Peyer's patch (tissue), 4 donors: ENCODE results near the gene HYCC1. TPM values are rescaled to one million over a fixed set of nuclear protein-coding genes. Genes with fewer than 3 reads are reported as not detected.

ENCODE experiments used
- DNase-seq, 3 donors: peaks; one replicate each; pipeline ENCODE4 v3.0.0-alpha.2; 2017 to 2019
- H3K27ac ChIP-seq, 4 donors: fragments of 200-600 bp; sonication (generic); one replicate each; pipeline ENCODE4 v1.5.1; 2016 to 2019
- H3K27me3 ChIP-seq, 2 donors: fragments of 200-600 bp; sonication (generic); one replicate each; pipeline ENCODE4 v1.5.1; 2019
- H3K36me3 ChIP-seq, 3 donors: fragments of 200-600 bp; sonication (generic); one replicate each; pipeline ENCODE4 v1.5.1; 2016 to 2019
- H3K4me1 ChIP-seq, 4 donors: fragments of 200-600 bp; sonication (generic); one replicate each; pipeline ENCODE4 v1.5.1; 2016 to 2019
- H3K4me3 ChIP-seq, 4 donors: fragments of 200-600 bp; sonication (generic); 1 replicate in 3 of 4; 2 replicates in 1 of 4; pipeline ENCODE4 v1.5.1; 2016 to 2019; ENCODE audit warnings: mild to moderate bottlenecking in 1 of 4
- H3K9me3 ChIP-seq, 4 donors: fragments of 200-600 bp; sonication (generic); one replicate each; pipeline ENCODE4 v1.5.1; 2016 to 2019; ENCODE audit warnings: mild to moderate bottlenecking in 1 of 4
- CTCF ChIP-seq, 6 experiments: fragments of 450-650 bp in 4 of 6; fragments of 200-600 bp in 2 of 6; sonication (generic) in 1 of 6; IDR thresholded peaks; one replicate each; pipeline ENCODE4 v1.5.1; 2017 to 2019; ENCODE audit warnings: antibody characterized with exemption in 6 of 6, mild to moderate bottlenecking in 3 of 6, moderate library complexity in 1 of 6
- POLR2A ChIP-seq, 2 donors: fragments of 450-650 bp; IDR thresholded peaks; one replicate each; pipeline ENCODE4 v1.5.1; 2017; ENCODE audit warnings: antibody characterized with exemption in 2 of 2, mild to moderate bottlenecking in 2 of 2, moderate library complexity in 2 of 2
- total RNA-seq, 4 donors: library from RNA; depleted of rRNA; stranded (reverse); fragments of >200 nt; gene quantifications; one replicate each; pipeline ENCODE4 v1.1.0, GENCODE V29; 2016

Gene HYCC1
- total RNA-seq, 4 donors from 2014 or later, result 26.0 to 47.0 (median 34.1) TPM

GRCh38 chr7:22992874-22993840 is 20.8 kb downstream of the HYCC1 start:
- Histone ChIP-seq H3K4me3 (no peak overlapping the region), H3K36me3 (no peaks in the 10 kb centered on the region), H3K27me3 (no peaks in the 10 kb centered on the region), H3K9me3 (no peaks in the 10 kb centered on the region), H3K27ac (no peak overlapping the region), H3K4me1 (no peaks in the 10 kb centered on the region)
- TF ChIP-seq CTCF (IDR thresholded peaks at IDR 0.05), result no peak
- TF ChIP-seq POLR2A (IDR thresholded peaks at IDR 0.05), result no peak
- no peak for DNase-seq

GRCh38 chr7:22990588-22990949 is 23.4 kb downstream of the HYCC1 start:
- no peaks in the 10 kb centered on the region for H3K4me1 ChIP-seq
- no peaks in the 10 kb centered on the region for H3K27me3 ChIP-seq
- no peaks in the 10 kb centered on the region for H3K9me3 ChIP-seq
- TF ChIP-seq POLR2A (IDR thresholded peaks at IDR 0.05), result no peak
- no peak for TF ChIP-seq CTCF (IDR thresholded peaks at IDR 0.05)
- H3K36me3 ChIP-seq, result no peaks in the 10 kb centered on the region
- no peak overlapping the region for H3K27ac ChIP-seq
- no peak overlapping the region for H3K4me3 ChIP-seq
- DNase-seq, result no peak

- no peak for DNase-seq
- H3K27me3 ChIP-seq, result no peaks in the 10 kb centered on the region
- no peaks in the 10 kb centered on the region for H3K36me3 ChIP-seq
- H3K27ac ChIP-seq, result no peak overlapping the region
- no peaks in the 10 kb centered on the region for H3K9me3 ChIP-seq
- H3K4me1 ChIP-seq, result no peaks in the 10 kb centered on the region
- H3K4me3 ChIP-seq, result no peak overlapping the region
- no peak for TF ChIP-seq CTCF (IDR thresholded peaks at IDR 0.05)
- TF ChIP-seq POLR2A (IDR thresholded peaks at IDR 0.05), result no peak
Observed at GRCh38 chr7:22989643-22990587, 24.0 kb downstream of the HYCC1 start.

- H3K9me3 ChIP-seq, result no peaks in the 10 kb centered on the region
- H3K4me3 ChIP-seq, result no peak overlapping the region
- no peak overlapping the region for H3K27ac ChIP-seq
- no peaks in the 10 kb centered on the region for H3K4me1 ChIP-seq
- H3K27me3 ChIP-seq, result no peaks in the 10 kb centered on the region
- H3K36me3 ChIP-seq, result no peaks in the 10 kb centered on the region
- no peak for DNase-seq
- TF ChIP-seq POLR2A (IDR thresholded peaks at IDR 0.05) (no peak), CTCF (IDR thresholded peaks at IDR 0.05) (no peak)
Observed at GRCh38 chr7:22985436-22985835, 28.5 kb downstream of the HYCC1 start.

- DNase-seq, result no peak
- Histone ChIP-seq H3K4me3 (no peak overlapping the region), H3K27ac (no peak overlapping the region), H3K4me1 (no peaks in the 10 kb centered on the region), H3K27me3 (no peaks in the 10 kb centered on the region), H3K36me3 (no peaks in the 10 kb centered on the region), H3K9me3 (no peaks in the 10 kb centered on the region)
- TF ChIP-seq CTCF (IDR thresholded peaks at IDR 0.05) (no peak), POLR2A (IDR thresholded peaks at IDR 0.05) (no peak)
Observed at GRCh38 chr7:22983257-22983855, 30.6 kb downstream of the HYCC1 start.
